LoVo (cell line): ENCODE results near the gene SNX17.
A peak's percentile ranks its signal among the peaks of the same experiment; 100 is the strongest.
"Not testable (repeated sequence)": the region's sequence is repeated elsewhere in the genome, so short reads cannot be mapped to it uniquely, and the experiment has no call there.

Source experiments
- DNase-seq: peaks from one replicate; pipeline ENCODE4 v3.0.0-alpha.2; 2016; ENCODE audit warnings: low spot score

The SNX17 gene

DNA sequence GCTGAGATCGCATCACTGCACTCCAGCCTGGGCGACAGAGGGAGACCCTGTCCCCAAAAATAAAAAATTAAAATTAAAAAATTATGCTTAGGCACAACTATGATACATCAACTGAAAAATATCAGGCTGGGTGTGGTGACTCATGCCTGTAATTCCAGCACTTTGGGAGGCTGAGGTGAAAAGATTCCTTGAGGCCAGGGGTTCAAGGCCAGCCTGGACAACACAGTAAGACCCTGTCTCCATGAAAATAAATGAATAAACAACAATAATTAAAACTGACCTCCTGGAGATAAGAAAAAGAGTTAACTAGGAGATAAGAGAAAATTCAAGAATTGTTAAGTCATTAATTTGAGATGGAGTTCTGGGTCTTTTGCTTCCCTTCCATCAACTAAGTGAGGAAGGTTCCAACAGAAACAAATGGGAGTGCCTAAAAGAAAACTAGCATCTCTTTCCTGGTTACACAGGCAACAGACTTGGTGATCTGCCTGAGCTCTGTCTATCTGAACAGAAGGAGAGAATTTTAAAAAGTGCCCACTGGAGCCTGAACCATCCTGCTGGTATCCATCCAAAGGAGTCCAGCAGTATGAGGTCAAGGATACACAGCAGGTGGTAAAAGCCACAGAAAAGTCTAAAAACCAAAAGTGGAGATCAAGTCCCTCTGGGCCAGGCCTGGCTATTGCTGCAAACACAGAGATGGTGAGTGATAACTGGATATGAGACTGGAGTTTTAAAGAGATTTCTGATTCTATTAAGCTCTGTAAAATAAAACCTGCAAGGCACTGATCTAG lies 30.1 kb downstream of the SNX17 start:
- no peak for DNase-seq

DNA sequence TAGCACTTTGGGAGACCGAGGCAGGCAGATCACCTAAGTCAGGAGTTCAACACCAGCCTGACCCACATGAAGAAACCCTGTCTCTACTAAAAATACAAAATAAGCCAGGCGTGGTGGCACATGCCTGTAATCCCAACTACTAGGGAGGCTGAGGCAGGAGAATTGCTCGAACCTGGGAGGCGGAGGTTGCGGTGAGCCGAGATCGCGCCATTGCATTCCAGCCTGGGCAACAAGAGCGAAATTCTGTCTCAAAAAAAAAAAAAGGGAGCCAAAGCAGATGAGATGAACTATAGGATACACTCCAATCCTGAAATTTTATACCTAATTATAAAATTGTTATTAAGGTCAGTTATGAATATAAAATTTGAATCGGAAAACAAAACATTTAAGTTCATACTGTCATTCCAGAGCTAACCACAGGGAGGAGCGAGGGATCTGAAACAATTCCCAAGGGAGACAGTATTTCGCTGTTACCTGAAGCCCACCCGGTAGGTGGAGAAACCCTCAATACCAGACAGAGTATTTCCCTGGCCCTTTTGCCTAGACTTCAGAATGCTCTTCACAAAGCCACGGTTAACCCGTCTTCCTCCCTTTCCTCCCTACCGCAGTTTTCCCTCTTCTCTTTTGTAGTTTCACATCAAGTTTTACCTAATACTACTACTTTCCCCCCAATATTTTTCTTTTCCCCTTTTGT lies 37.5 kb downstream of the SNX17 start:
- DNase-seq, result peak; percentile 53

GRCh38 chr2:27408601-27409320 lies 38.3 kb downstream of the SNX17 start:
- DNase-seq, result peak; percentile 30

GRCh38 chr2:27409321-27410073 lies 39.1 kb downstream of the SNX17 start, which contains the start of gene PPM1G:
TSS of gene PPM1G (minus strand) at chr2:27409591. CDS start at chr2:27409422, 169 bp downstream.
- peak; percentile 96 for DNase-seq

- no peak for DNase-seq
Measured at GRCh38 chr2:27412419-27413152, 42.2 kb downstream of the SNX17 start.

DNA sequence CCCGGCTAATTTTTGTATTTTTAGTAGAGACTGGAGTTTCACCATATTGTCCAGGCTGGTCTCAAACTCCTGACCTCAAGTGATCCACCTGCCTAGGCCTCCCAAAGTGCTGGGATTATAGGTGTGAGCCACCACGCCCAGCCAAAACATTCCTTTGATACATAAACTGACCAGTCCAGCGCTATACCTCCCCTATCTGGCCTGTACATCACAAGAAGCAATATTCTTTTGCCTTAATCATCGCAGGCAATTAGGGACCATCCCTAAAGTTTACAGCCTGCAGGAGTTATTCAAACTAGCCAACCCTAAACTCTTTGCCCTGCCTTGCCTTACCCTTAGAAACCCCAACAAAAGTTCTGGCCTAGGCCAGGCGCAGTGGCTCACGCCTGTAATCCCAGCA lies 45.7 kb downstream of the SNX17 start:
- DNase-seq, result no peak

DNA sequence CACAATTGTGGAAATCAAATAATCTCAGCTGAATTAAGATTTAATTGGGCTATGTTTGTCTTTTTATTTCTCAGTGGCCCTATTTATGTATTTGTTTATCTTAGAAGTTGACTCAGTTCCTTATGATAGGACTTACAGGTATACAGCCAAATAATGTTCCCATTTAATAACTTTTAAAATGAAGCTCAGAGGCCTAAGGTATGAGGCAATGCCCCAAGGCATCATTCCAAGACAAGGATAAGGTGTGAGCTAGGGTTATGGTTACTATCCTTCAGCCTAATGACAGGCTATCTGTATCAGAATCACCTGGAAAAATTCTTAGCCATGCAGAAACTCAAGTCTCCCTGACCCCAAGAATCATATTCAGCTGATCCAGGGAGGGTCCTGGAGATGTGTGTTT lies 50.6 kb downstream of the SNX17 start:
- no peak for DNase-seq

- no peak for DNase-seq
Measured at GRCh38 chr2:27421660-27422250, 51.3 kb downstream of the SNX17 start.

DNA sequence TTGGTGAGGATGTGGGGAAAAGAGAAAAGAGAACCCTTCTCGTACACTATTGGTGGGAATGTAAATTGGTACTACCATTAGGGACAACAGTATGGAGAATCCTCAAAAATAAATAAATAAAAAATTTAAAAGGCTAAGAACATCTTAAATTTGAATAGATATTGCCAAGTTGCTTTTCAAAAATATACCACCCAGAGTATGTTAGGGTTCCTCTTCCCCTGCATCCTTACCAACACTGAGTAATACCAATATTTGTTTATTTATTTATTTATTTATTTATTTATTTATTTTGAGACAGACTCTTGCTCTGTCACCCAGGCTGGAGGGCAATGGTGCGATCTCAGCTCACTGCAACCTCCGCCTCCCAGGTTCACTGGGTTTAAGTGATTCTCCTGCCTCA lies 52.5 kb downstream of the SNX17 start:
- DNase-seq, result no peak

GRCh38 chr2:27425039-27425438 lies 54.6 kb downstream of the SNX17 start:
- not testable (repeated sequence) for DNase-seq
